ENCODE results near the gene ARSD. TPM values are rescaled to one million over a fixed set of nuclear protein-coding genes. Genes with fewer than 3 reads are reported as not detected.

Gene ARSD
- polyA plus RNA-seq, 1 donor (not counting 4 experiments of a cell fraction or from before 2014, with no cell fraction given): 7.9 TPM

DNA sequence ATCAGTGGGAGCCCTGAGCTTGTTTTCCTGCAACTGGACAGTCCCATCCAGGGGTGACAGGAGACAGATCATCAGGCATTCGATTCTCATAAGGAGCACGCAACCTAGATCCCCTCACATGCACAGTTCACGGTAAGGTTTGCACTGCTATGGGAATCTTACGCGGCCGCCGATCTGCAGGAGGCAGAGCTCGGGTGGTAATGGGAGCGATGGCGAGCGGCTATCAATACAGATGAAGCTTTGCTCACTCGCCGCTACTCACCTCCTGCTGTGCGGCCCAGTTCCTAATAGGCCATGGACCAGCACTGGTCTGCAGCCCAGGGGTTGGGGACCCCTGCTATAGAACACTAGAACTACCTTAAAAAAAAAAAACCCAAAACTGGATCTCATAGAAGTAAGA, 45.4 kb downstream of the ARSD start:
- DNase-seq (ENCODE audit: low read depth, low spot score) (no peak), FAIRE-seq (no peak)
- no peak overlapping the region for H3K4me3 ChIP-seq (ENCODE audit: control insufficient read depth in 2 of 3, extremely low read depth in 1 of 3, insufficient read depth in 2 of 3, low read depth in 1 of 3, low read length in 3 of 3)
- no peaks in the 10 kb centered on the region for H3K9me1 ChIP-seq (ENCODE audit: control insufficient read depth, extremely low read depth, insufficient read depth, low read length)
- no peaks in the 10 kb centered on the region for H3K4me1 ChIP-seq (ENCODE audit: control insufficient read depth, extremely low read depth, insufficient read depth, low read length)
- no peaks in the 10 kb centered on the region for H3K36me3 ChIP-seq (ENCODE audit: control insufficient read depth in 2 of 2, extremely low read depth in 1 of 2, insufficient read depth in 2 of 2, low read length in 2 of 2)
- H3K79me2 ChIP-seq (ENCODE audit: control insufficient read depth, insufficient read depth, low read length): no peaks in the 10 kb centered on the region
- H3K27ac ChIP-seq (ENCODE audit: control insufficient read depth, insufficient read depth, low read length): no peak overlapping the region
- no peak overlapping the region for H3K4me2 ChIP-seq (ENCODE audit: control insufficient read depth, extremely low read depth, insufficient read depth, low read depth, low read length)
- no peaks in the 10 kb centered on the region for H3K9me3 ChIP-seq (ENCODE audit: control insufficient read depth, low read depth, low read length)
- H3K9ac ChIP-seq (ENCODE audit: control insufficient read depth, extremely low read depth, insufficient read depth, low read length): no peak overlapping the region
- no peaks in the 10 kb centered on the region for H4K20me1 ChIP-seq (ENCODE audit: control insufficient read depth, extremely low read depth, insufficient read depth, low read length)
- TF ChIP-seq CTCF (optimal IDR thresholded peaks at IDR 0.05 in 1 of 3, IDR thresholded peaks at IDR 0.05 in 1 of 3, conservative IDR thresholded peaks at IDR 0.05 in 1 of 3; ENCODE audit: extremely low read depth in 1 of 3, insufficient read depth in 2 of 3, low read length in 3 of 3): no peak
- TF ChIP-seq EZH2 (IDR thresholded peaks at IDR 0.05; ENCODE audit: low read length): no peak
- no peaks in the 10 kb centered on the region for H3K27me3 ChIP-seq (ENCODE audit: control insufficient read depth, extremely low read depth, insufficient read depth, low read length)
- H2AFZ ChIP-seq (ENCODE audit: control insufficient read depth, low read length): no peak overlapping the region
- dilution Hi-C loops (cut with MboI; ENCODE audit: extremely low pct_ligation_motif_present, low sequenced_read_pairs): no loop called here

DNA sequence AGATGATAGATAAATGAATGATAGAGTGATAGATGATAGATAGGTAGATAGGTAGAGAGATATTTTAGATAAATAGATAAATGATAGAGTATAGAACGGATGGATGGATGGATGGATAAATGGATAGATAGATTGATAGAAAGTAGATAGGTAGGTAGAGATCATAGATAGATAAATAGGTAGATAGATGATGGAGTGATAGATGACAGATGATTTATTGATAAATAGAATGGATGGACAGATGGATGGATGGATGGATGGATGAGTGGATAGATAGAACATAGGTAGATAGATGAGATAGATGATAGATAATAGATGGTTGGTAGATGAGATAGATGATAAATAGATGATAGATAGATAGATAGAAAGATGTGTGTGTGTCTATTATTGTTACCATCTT, 49.5 kb downstream of the ARSD start:
- no peak overlapping the region for H3K4me3 ChIP-seq (ENCODE audit: control insufficient read depth in 2 of 3, extremely low read depth in 1 of 3, insufficient read depth in 2 of 3, low read depth in 1 of 3, low read length in 3 of 3)
- no peaks in the 10 kb centered on the region for H3K36me3 ChIP-seq (ENCODE audit: control insufficient read depth in 2 of 2, extremely low read depth in 1 of 2, insufficient read depth in 2 of 2, low read length in 2 of 2)
- H4K20me1 ChIP-seq (ENCODE audit: control insufficient read depth, extremely low read depth, insufficient read depth, low read length): no peaks in the 10 kb centered on the region
- H3K79me2 ChIP-seq (ENCODE audit: control insufficient read depth, insufficient read depth, low read length): no peaks in the 10 kb centered on the region
- H3K27ac ChIP-seq (ENCODE audit: control insufficient read depth, insufficient read depth, low read length): no peak overlapping the region
- H3K9ac ChIP-seq (ENCODE audit: control insufficient read depth, extremely low read depth, insufficient read depth, low read length): no peak overlapping the region
- DNase-seq (ENCODE audit: low read depth, low spot score): no peak
- H3K27me3 ChIP-seq (ENCODE audit: control insufficient read depth, extremely low read depth, insufficient read depth, low read length): no peaks in the 10 kb centered on the region
- dilution Hi-C loops (cut with MboI; ENCODE audit: extremely low pct_ligation_motif_present, low sequenced_read_pairs): no loop called here
- FAIRE-seq: no peak
- no peaks in the 10 kb centered on the region for H3K9me1 ChIP-seq (ENCODE audit: control insufficient read depth, extremely low read depth, insufficient read depth, low read length)
- no peak overlapping the region for H2AFZ ChIP-seq (ENCODE audit: control insufficient read depth, low read length)
- H3K4me2 ChIP-seq (ENCODE audit: control insufficient read depth, extremely low read depth, insufficient read depth, low read depth, low read length): no peak overlapping the region
- TF ChIP-seq EZH2 (IDR thresholded peaks at IDR 0.05; ENCODE audit: low read length) (no peak), CTCF (optimal IDR thresholded peaks at IDR 0.05 in 1 of 3, IDR thresholded peaks at IDR 0.05 in 1 of 3, conservative IDR thresholded peaks at IDR 0.05 in 1 of 3; ENCODE audit: extremely low read depth in 1 of 3, insufficient read depth in 2 of 3, low read length in 3 of 3) (no peak)
- H3K9me3 ChIP-seq (ENCODE audit: control insufficient read depth, low read depth, low read length): no peaks in the 10 kb centered on the region
- H3K4me1 ChIP-seq (ENCODE audit: control insufficient read depth, extremely low read depth, insufficient read depth, low read length): no peaks in the 10 kb centered on the region
